OCI-LY3 (cell line): Measurements from ENCODE around the gene AMMECR1.

Experiments used
- CTCF ChIP-seq: fragments of 200-600, 300-600 bp; sonication (generic); IDR thresholded peaks from 2 replicates; pipeline ENCODE4 v1.5.1; 2014; ENCODE audit warnings: antibody characterized with exemption, low read length, low read depth
- EZH2phosphoT487 ChIP-seq: fragments of 200-600 bp; shearing (Covaris generic); IDR thresholded peaks from 2 replicates; pipeline ENCODE4 v1.6.1; 2018; ENCODE audit warnings: antibody characterized with exemption, mixed run types, low read depth

GRCh38 chrX:110175146-110175545 lies 142.7 kb downstream of the AMMECR1 start:
- no peak for TF ChIP-seq CTCF
- TF ChIP-seq EZH2phosphoT487: no peak
